GM18508 (cell line): ENCODE results near the gene FMR1NB.

Experiments used
- ATAC-seq: cut with Tn5 transposase; IDR thresholded peaks from one replicate; pipeline ENCODE4 v1.9.1; 2021; ENCODE audit warnings: moderate number of reproducible peaks; ENCODE audit not compliant: insufficient read depth, unreplicated experiment

Gene FMR1NB

GRCh38 chrX:148069759-148070503, 88.8 kb downstream of the FMR1NB start:
- peak; percentile 88 for ATAC-seq

GRCh38 chrX:148070504-148070877, 89.4 kb downstream of the FMR1NB start:
- no peak for ATAC-seq
